RWPE1 (cell line): ENCODE measurements around the gene LAMA4.

ENCODE experiments used
- CTCF ChIA-PET: fragments of 350-600 bp; sonication (Branson Sonifier 250); formaldehyde crosslinking; extraction: SDS; loops from one replicate; lab custom pipeline; 2021; lab: Yijun Ruan, JAX
- POLR2A ChIA-PET: fragments of 400-600 bp; formaldehyde crosslinking; extraction: SDS; loops from one replicate; lab custom pipeline; 2020; ENCODE audit warnings: antibody characterized with exemption; ENCODE audit not compliant: low non-redundant PET; lab: Yijun Ruan, JAX
- DNase-seq: peaks from one replicate; pipeline ENCODE4 v3.0.0; 2012; ENCODE audit warnings: low spot score
- H3K27ac ChIP-seq: fragments of 450-650 bp; 2 replicates; pipeline ENCODE4 v1.5.1; 2017
- TF ChIP-seq, protein P1 (sequence below): fragments of 450-650 bp; conservative IDR thresholded peaks from 2 replicates; pipeline ENCODE4 v1.5.1; 2017; ENCODE audit warnings: low read depth, mild to moderate bottlenecking

LAMA4 gene

DNA sequence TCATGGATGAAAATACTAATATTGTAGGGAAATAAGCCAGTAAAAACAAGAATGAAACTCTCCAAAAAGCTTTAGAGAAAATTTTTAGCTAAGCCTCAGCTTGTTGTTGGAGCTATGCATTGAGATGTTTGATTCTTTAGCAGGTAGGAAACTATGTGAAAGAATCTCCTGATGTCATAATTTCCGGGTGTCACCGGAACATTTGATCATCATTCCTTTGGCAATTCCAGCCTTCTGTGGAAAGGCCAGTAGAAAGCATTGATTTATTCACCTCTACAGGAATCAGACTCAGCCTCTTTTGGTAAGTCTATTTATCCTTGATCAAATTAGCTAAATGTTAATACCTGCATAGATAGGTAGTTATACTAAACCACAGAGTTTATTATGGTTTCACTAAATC is 157.5 kb downstream of the LAMA4 start:
- DNase-seq = no peak
- H3K27ac ChIP-seq = no peak overlapping the region
- ChIA-PET POLR2A (no interaction called here), CTCF (interaction anchor here (0.6 kb wide), 1 partner anchor 10 kb away, joined by 3 read pairs; the partner anchor contains the start of genes FAM229B and TUBE1)
- TF ChIP-seq, protein P1, sequence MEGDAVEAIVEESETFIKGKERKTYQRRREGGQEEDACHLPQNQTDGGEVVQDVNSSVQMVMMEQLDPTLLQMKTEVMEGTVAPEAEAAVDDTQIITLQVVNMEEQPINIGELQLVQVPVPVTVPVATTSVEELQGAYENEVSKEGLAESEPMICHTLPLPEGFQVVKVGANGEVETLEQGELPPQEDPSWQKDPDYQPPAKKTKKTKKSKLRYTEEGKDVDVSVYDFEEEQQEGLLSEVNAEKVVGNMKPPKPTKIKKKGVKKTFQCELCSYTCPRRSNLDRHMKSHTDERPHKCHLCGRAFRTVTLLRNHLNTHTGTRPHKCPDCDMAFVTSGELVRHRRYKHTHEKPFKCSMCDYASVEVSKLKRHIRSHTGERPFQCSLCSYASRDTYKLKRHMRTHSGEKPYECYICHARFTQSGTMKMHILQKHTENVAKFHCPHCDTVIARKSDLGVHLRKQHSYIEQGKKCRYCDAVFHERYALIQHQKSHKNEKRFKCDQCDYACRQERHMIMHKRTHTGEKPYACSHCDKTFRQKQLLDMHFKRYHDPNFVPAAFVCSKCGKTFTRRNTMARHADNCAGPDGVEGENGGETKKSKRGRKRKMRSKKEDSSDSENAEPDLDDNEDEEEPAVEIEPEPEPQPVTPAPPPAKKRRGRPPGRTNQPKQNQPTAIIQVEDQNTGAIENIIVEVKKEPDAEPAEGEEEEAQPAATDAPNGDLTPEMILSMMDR = no peak

GRCh38 chr6:112087916-112088315 is 166.5 kb downstream of the LAMA4 start:
- POLR2A ChIA-PET = no interaction called here
- TF ChIP-seq, protein P1 = no peak
- no peak overlapping the region for H3K27ac ChIP-seq
- no peak for DNase-seq
- CTCF ChIA-PET = interaction anchor here (1.1 to 2.6 kb wide), 2 partner anchors 75 to 92 kb away, joined by 4 to 28 read pairs; no protein-coding TSS in a partner anchor

- ChIA-PET CTCF (interaction anchor here (0.7 to 2.6 kb wide), 8 partner anchors 10 to 202 kb away, joined by 3 to 28 read pairs (median 4); no protein-coding TSS in a partner anchor), POLR2A (interaction anchor here (0.6 kb wide), 1 partner anchor 236 kb away, joined by 3 read pairs; no protein-coding TSS in a partner anchor)
- TF ChIP-seq, protein P1 = no peak
- H3K27ac ChIP-seq = peak within 1 kb of the TSS; percentile 83
- peak; percentile 71 for DNase-seq
Observed at GRCh38 chr6:112087136-112087911, 167.0 kb downstream of the LAMA4 start, which contains the start of the genes FAM229B and TUBE1. Gene FAM229B (plus strand): TSS chr6:112087591. CDS start chr6:112099284, 11,693 bp downstream. Gene TUBE1 (minus strand): TSS chr6:112087482. CDS start chr6:112087434, 48 bp downstream.

DNA sequence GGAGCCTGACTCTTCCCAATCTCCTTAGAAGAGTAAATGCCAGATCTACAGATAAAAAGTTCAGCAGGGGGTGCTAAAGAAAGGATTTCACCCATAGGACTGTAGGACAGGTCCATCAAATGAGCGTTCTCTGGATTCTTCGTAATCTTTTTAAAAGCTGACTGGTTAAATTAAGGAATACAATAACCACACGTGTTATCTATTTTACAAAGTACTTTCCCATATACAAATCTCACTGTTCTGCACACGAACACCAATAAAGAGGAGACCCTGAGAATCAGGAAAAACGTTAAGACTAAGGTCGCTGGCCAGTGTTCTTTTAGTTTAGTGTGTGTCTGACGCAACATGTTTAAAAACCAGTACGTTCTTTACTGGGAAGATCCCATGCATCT is 167.6 kb downstream of the LAMA4 start:
- POLR2A ChIA-PET = interaction anchor here (0.6 kb wide), 1 partner anchor 236 kb away, joined by 3 read pairs; no protein-coding TSS in a partner anchor
- CTCF ChIA-PET = interaction anchor here (0.7 to 2.6 kb wide), 8 partner anchors 12 to 202 kb away, joined by 3 to 28 read pairs (median 4); no protein-coding TSS in a partner anchor
- TF ChIP-seq, protein P1 = peak; percentile 52
- DNase-seq = peak; percentile 72
- peak overlapping the region; percentile 83 for H3K27ac ChIP-seq

GRCh38 chr6:112085286-112086065 is 168.9 kb downstream of the LAMA4 start:
- TF ChIP-seq, protein P1 = no peak
- CTCF ChIA-PET = interaction anchor here (2.6 kb wide), 1 partner anchor 78 kb away, joined by 28 read pairs; no protein-coding TSS in a partner anchor
- H3K27ac ChIP-seq = no peak overlapping the region
- POLR2A ChIA-PET = no interaction called here
- DNase-seq = no peak

- ChIA-PET CTCF (no interaction called here), POLR2A (no interaction called here)
- H3K27ac ChIP-seq = no peak overlapping the region
- TF ChIP-seq, protein P1 = no peak
- DNase-seq = no peak
Observed at GRCh38 chr6:112081569-112081968, 172.8 kb downstream of the LAMA4 start.
